Thyroid gland (tissue), 4 donors: ENCODE measurements around the gene CLEC20A. TPM values are rescaled to one million over a fixed set of nuclear protein-coding genes. Genes with fewer than 3 reads are reported as not detected.

Experiments
- DNase-seq, 2 donors: peaks; one replicate each; pipeline ENCODE4 v3.0.0-alpha.2; 2019
- H3K27ac ChIP-seq, 3 donors: fragments of 200-600 bp; sonication (generic); 1 replicate in 2 of 3; 2 replicates in 1 of 3; pipeline ENCODE4 v1.5.1; 2016 to 2019; ENCODE audit warnings: mild to moderate bottlenecking in 1 of 3, moderate library complexity in 1 of 3
- H3K27me3 ChIP-seq: fragments of 200-600 bp; sonication (generic); one replicate; pipeline ENCODE4 v1.5.1; 2019
- H3K36me3 ChIP-seq, 2 donors: fragments of 200-600 bp; sonication (generic); one replicate each; pipeline ENCODE4 v1.5.1; 2016 to 2019
- H3K4me1 ChIP-seq, 2 donors: fragments of 200-600 bp; sonication (generic); one replicate each; pipeline ENCODE4 v1.5.1; 2017 to 2019
- H3K4me3 ChIP-seq, 3 donors: fragments of 200-600 bp; sonication (generic); replicated peaks in 1 of 3; 1 replicate in 2 of 3; 2 replicates in 1 of 3; pipeline ENCODE4 v1.5.1; 2016; ENCODE audit warnings: mild to moderate bottlenecking in 1 of 3
- H3K9me3 ChIP-seq: fragments of 200-600 bp; sonication (generic); one replicate; pipeline ENCODE4 v1.5.1; 2017
- CTCF ChIP-seq, 6 experiments: fragments of 200-600 bp in 3 of 6; fragments of 450-650 bp in 3 of 6; sonication (generic) in 3 of 6; IDR thresholded peaks; one replicate each; pipeline ENCODE4 v1.5.1; 2016 to 2019; ENCODE audit warnings: antibody characterized with exemption in 6 of 6, mild to moderate bottlenecking in 2 of 6, inconsistent platforms in 1 of 6, moderate library complexity in 1 of 6
- POLR2A ChIP-seq, 2 donors: fragments of 450-650 bp; IDR thresholded peaks; one replicate each; pipeline ENCODE4 v1.6.1; 2017; ENCODE audit warnings: antibody characterized with exemption in 2 of 2, mild to moderate bottlenecking in 2 of 2, moderate library complexity in 1 of 2
- WGBS, 2 donors: methylation state at CpG; one replicate each; pipeline ENCODE4 v1.1.5; 2017; 5-methylcytosine and 5-hydroxymethylcytosine counted together
- intact Hi-C: fragments of 100-400 bp; cut with DNase I; formaldehyde crosslinking; loops from one replicate; pipeline ENCODE4 v1.15.1; 2023
- total RNA-seq, 4 donors: library from RNA; depleted of rRNA; stranded (reverse); fragments of >200 nt; gene quantifications; one replicate each; pipeline ENCODE4 v1.2.3, GENCODE V29; 2016

The CLEC20A gene
- total RNA-seq, 4 donors from 2014 or later, result not detected

DNA sequence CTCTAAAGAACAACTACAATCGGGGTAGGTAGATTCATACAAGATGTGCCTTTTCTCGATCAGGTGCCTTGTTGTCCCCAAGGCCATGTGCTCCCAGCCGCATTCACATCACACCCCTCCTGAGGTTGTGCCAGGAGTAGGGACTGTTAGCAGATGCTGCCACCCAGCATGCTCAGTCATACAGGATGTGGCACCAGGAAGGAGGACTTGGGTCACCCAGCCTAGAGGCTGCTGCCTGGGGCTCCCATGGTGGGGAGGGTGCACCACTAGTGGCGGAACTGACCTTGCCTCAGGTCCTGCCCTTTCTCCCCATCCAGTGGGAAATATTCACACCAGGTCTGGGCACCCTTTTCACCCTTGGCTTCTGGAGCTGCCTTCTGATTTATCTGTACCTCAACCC is 24.5 kb upstream of the CLEC20A start:
- TF ChIP-seq POLR2A (IDR thresholded peaks at IDR 0.05) (no peak), CTCF (IDR thresholded peaks at IDR 0.05) (no peak)
- WGBS, 2 donors, result 92% methylated on average over 4 of the region's 4 CpGs
- H3K36me3 ChIP-seq, result no peaks in the 10 kb centered on the region
- no peaks in the 10 kb centered on the region for H3K27me3 ChIP-seq
- intact Hi-C loops, result no loop called here
- H3K4me3 ChIP-seq, result no peak overlapping the region
- DNase-seq, result no peak
- H3K9me3 ChIP-seq, result no peaks in the 10 kb centered on the region
- H3K4me1 ChIP-seq, result no peaks in the 10 kb centered on the region
- H3K27ac ChIP-seq, result no peak overlapping the region

DNA sequence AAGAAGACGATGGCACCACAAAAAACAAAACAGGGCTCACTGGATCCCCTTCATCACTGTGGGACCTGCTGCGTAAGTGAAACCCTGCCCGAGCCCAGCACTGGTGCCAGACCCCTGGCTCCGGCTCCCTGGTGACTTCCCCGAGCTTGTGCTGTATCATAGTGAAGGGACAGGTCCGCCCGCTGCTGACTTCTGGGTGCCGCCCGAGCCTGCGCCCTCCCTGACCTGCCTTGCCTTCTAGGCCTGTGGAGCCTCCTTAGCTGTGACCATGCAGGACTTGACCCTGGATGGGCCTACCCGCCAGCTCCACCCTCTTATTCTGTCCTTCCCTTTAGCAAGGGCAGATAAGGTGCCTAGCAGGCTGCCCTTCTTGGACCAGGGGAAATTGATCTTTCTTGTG is 24.0 kb upstream of the CLEC20A start:
- no peaks in the 10 kb centered on the region for H3K4me1 ChIP-seq
- 97 to 98% methylated on average over 10 to 11 of the region's 11 CpGs for WGBS, 2 donors
- H3K4me3 ChIP-seq, result no peak overlapping the region
- no peaks in the 10 kb centered on the region for H3K27me3 ChIP-seq
- no peak for DNase-seq
- TF ChIP-seq POLR2A (IDR thresholded peaks at IDR 0.05) (no peak), CTCF (IDR thresholded peaks at IDR 0.05) (no peak)
- no peaks in the 10 kb centered on the region for H3K9me3 ChIP-seq
- H3K36me3 ChIP-seq, result no peaks in the 10 kb centered on the region
- H3K27ac ChIP-seq, result no peak overlapping the region
- intact Hi-C loops, result no loop called here

DNA sequence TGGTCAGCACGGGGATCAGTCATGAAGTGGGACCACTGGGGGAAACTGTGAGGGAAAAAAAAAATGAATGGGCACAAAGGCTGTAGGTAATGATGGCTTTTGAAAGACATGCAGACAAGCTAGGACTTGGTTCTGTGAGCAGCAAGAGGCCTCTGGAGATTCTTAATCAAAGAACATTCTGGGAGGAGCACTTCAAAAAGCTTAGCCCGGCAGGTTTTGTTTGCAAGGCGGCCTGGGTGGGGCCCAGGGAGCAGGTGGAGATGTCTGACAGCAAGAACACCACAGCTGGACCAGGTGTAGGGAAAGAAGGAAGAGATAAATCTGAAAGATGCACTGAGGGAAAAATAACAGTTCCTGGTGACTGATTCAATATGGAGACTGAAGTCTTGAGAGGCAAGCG is 22.1 kb upstream of the CLEC20A start:
- intact Hi-C loops, result no loop called here
- Histone ChIP-seq H3K27ac (no peak overlapping the region), H3K9me3 (no peaks in the 10 kb centered on the region), H3K4me1 (no peaks in the 10 kb centered on the region), H3K36me3 (no peaks in the 10 kb centered on the region), H3K4me3 (no peak overlapping the region), H3K27me3 (no peaks in the 10 kb centered on the region)
- no peak for DNase-seq
- WGBS, 2 donors, result 51% methylated on average over 4 of the region's 4 CpGs
- TF ChIP-seq CTCF (IDR thresholded peaks at IDR 0.05), result no peak
- TF ChIP-seq POLR2A (IDR thresholded peaks at IDR 0.05), result no peak

DNA sequence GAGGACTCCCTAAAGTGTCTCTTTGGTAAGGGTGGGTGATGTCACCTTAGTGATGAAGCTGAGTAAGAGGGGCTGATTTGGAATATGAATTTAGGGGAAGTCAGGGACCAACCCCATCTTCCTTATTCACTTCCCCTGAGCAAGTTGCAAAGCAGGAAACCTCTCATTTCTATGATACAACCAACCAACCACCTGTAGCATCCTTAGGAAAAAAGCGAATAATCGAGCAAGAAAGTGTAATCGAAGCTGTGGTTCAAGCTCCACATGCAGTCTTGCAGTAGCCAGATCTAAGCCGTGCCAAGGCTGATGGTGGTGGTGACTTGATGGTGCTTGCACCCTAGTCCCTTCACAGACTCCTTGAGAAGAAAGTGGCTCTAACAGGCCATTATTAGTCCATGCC is 19.3 kb upstream of the CLEC20A start:
- Histone ChIP-seq H3K36me3 (no peaks in the 10 kb centered on the region), H3K27me3 (no peaks in the 10 kb centered on the region), H3K9me3 (no peaks in the 10 kb centered on the region), H3K4me1 (no peaks in the 10 kb centered on the region), H3K4me3 (no peak overlapping the region), H3K27ac (no peak overlapping the region)
- 92 to 97% methylated on average over 4 of the region's 4 CpGs for WGBS, 2 donors
- TF ChIP-seq CTCF (IDR thresholded peaks at IDR 0.05), result no peak
- TF ChIP-seq POLR2A (IDR thresholded peaks at IDR 0.05), result no peak
- intact Hi-C loops, result no loop called here
- DNase-seq, result no peak

DNA sequence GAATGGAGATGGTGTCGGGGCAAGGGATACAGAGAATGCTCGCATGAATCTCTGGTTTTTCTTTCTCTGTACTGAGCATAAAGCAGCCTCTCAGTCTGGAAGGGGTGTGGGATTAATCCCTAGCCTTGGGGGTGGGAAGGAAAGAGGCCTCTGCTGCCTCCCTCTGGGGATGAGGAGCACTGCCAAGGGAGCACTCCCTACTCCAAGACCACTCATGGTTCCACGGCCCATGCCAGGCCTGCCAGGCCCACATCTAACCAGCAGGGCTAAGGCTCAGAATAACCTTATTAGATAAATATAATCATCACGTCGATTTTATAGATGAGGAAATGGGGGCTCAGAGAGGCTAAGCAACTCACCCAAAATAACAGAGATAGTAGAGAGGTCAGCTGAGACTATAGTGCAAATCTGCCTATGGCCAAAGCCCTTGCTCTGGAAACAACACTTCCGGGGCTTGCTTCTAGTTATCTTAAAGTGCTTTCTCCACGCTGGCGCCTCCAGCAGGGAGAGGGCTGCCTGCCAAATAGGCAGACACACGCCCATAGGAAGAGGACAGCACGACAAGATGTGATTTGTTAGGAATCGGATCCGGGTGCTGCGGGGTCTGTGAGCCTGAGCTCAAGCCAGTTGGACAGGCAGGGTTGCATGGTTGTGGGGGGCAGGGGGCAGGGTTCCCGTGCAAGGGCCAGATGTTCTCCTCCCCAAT is 16.7 kb upstream of the CLEC20A start:
- TF ChIP-seq POLR2A (IDR thresholded peaks at IDR 0.05), result no peak
- no peak for TF ChIP-seq CTCF (IDR thresholded peaks at IDR 0.05)
- no peaks in the 10 kb centered on the region for H3K9me3 ChIP-seq
- intact Hi-C loops, result no loop called here
- no peak overlapping the region for H3K27ac ChIP-seq
- H3K27me3 ChIP-seq, result no peaks in the 10 kb centered on the region
- no peak overlapping the region for H3K4me3 ChIP-seq
- H3K36me3 ChIP-seq, result no peaks in the 10 kb centered on the region
- WGBS, 2 donors, result 41 to 70% methylated on average over 14 of the region's 14 CpGs
- DNase-seq, result peak in 1 of 2 donors; percentile 51
- H3K4me1 ChIP-seq, result no peaks in the 10 kb centered on the region
